Breast epithelium (tissue), 3 donors: ENCODE results near the gene FAM174C.

Experiments
- CTCF ChIP-seq, 3 donors: fragments of 450-650 bp; IDR thresholded peaks; one replicate each; pipeline ENCODE4 v1.5.1; 2016 to 2017; ENCODE audit warnings: antibody characterized with exemption in 3 of 3, mild to moderate bottlenecking in 3 of 3, moderate library complexity in 3 of 3
- POLR2A ChIP-seq: fragments of 450-650 bp; IDR thresholded peaks from one replicate; pipeline ENCODE4 v1.6.1; 2016; ENCODE audit warnings: antibody characterized with exemption, mild to moderate bottlenecking, moderate library complexity

GRCh38 chr19:1263188-1263587 is 12.1 kb upstream of the FAM174C start:
- TF ChIP-seq CTCF (IDR thresholded peaks at IDR 0.05) (no peak), POLR2A (no peak)
